Ureter (tissue), 1 donor: ENCODE data around the gene DKC1. TPM values are rescaled to one million over a fixed set of nuclear protein-coding genes. Genes with fewer than 3 reads are reported as not detected.
A peak's percentile ranks its signal among the peaks of the same experiment; 100 is the strongest.
"Not testable (repeated sequence)": the region's sequence is repeated elsewhere in the genome, so short reads cannot be mapped to it uniquely, and the experiment has no call there.

Experiments
- DNase-seq: peaks from one replicate; pipeline ENCODE4 v3.0.0-alpha.2; 2020; ENCODE audit warnings: low spot score
- total RNA-seq: library from RNA; stranded (reverse); gene quantifications from one replicate; pipeline ENCODE4 v1.2.4, GENCODE V29; 2023
- donor health status: DM: yes; HTN: yes; CAD: no.

DKC1 gene
- total RNA-seq, 1 donor from 2014 or later, result 73.8 TPM

DNA sequence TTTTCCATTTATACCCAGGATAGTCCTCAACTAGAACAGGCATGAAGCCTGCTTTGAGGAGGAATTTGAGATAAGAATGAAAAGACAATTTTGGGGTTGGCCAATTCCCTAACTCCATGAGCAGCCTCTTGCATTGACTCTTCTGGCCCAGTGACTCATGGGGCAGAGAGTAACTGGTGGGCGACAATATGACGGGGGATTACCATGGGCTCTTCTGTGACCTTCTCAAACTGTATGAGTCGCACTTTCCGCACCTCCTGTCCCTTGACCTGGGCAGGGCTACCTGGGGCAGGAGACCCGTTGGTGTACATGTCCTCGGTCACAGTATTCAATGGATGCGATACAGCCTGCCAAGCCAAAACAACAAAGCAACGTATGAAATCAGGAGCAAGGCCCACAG lies 29.3 kb downstream of the DKC1 start:
- no peak for DNase-seq

DNA sequence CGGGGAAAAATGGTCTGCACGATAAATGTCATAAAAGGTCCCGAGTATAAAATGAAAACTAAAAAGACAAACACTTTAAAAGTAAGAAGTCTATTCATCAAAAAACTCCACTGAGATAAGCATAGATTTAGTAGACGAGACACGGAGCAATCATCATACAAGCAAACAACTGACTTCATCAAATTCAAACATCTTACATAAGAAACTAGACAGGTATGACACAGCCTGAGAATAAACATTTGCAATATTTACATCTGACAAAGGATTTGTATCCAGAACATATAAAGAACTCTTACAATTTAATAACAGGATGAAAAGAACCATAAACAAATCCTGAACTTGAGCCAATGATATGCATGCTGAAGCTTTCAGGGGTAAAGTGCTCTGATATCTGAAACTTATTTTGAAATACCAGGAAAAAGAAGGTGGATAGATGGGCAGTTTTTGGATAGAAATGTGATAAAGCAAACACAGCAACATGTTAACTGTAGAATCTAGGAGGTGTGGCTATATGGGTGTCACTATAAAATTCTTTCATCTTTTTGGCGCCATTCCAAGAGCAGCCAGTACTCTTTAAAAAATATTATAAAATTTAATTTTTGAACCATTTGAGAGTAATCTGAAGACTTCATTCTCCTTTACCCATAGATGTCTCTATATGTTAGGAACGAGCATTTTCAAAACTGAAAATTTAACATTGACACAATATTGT lies 30.6 kb downstream of the DKC1 start:
- DNase-seq, result no peak

DNA sequence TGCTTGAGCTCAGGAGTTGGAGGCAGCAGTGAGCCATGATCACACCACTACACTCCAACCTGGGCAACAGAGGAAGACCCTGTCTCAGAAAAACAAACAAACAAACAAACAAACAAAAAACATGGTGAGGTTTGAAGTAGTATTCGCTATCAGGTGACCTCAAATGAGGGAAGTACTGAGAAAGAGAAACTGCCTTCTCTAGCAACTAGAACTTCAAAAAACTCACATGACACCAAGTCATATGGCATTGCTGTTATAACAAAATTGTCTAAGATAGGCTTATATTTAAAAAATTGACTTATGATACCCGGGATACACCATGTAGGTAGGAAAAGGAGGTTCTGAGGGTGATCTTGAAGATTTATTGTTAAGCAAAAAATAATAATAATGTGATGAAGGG lies 32.4 kb downstream of the DKC1 start:
- DNase-seq, result no peak

DNA sequence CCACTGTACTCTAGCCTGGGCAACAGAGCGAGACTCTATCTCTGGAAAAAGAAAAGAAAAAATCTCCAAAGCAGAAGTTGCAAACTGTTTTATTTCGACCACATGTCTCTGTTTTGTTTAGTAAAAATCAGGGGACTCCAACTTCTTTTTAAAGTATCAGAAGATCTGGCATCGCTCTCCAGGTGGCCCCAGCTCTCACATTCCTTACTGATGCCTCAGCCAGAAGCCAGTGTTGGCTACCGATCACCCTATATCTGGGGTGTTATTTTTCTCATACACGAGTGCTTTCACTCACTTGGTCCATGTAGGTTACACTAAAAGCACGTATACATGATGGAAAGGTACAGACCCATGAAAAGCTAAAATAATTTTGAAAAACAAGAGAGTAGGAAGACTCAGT lies 34.3 kb downstream of the DKC1 start:
- DNase-seq, result no peak

DNA sequence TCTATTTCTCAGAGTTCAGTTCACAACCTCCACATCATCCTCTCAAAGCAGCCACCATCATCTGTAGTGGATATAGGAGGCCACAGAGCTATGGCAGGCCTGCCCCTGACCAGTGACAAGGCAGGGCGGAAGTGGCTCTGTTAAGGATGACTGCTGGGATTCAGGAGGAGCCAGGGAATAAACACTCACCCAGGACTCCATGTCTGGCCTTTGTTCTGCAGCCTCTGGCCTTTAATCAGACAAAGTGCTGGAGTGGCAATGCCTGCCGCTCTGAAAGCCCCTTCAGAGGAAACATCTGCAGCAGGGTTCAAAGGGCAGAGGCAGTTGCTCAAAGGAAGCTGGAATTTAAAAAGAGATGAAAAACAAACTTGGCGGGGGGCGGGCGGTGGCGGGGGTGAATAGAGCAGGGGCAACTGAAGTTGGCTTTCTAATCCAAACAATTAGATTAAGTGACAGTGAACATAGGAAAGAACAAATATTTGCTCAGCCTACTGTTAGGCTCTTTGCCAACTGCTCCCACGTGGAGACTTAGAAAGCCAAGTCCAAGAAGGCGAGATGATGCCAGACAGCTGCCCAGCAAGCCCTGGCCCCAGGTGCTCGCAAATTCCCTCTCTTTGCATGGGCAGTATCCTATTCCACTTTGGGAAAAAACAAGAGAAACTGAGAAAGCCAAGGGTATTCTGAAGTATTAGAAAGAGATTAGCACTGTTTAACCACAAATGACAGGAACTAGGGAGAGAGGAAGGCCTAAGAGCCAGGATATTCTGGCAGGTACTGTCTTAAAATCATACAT lies 37.1 kb downstream of the DKC1 start:
- no peak for DNase-seq

DNA sequence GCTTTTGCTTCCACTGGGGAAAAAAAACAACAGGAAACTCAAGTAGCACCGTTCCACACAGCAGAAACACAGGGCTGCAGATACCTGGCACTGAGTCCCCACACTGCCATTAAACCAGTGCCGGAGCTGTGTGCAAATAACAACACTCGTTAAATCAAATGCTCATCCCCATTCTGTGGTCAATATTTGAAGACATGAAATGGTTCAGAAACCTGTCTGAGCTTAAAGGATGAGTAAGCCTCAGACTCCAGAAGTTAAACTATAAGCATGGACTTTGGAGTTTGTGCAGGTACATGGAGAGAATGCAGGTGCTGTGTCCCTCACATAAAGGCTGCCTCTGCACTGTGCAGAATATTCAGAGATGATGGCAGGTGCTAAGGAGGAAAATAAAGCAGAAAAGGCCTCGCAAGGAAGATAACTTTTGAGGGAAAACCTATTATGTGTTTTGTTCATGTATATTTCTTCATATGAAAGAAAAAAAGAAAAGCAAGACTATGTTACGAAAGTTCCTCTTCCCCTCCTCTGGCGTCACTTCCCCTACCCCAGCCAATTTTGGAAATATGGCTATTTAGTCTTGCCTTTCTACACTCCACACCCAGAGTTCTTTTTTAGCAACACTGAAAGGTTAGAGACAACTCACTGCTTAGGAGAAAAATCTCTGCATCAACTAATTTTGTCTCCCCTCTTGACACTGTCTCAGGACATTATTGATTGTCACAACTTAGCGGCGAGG lies 38.0 kb downstream of the DKC1 start:
- no peak for DNase-seq

DNA sequence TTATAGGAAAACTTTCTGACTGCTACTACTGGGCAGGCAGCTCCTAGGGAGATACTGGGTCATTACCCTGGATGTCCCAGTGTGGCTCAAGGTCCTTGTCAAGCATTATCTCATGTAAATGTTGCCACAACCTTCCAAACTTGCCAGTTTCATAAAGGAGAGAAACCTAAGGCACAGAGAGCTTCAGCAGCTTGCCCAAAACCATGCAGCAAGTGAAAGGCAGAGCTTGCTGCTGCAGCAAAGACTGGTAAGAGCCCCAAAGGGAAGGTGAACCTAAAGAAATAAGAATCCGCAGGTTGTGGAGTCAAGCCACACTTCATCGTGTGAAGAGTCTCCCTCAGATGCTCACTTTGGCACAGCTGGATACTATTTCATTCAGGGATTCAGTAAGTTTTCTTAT lies 40.3 kb downstream of the DKC1 start:
- no peak for DNase-seq

DNA sequence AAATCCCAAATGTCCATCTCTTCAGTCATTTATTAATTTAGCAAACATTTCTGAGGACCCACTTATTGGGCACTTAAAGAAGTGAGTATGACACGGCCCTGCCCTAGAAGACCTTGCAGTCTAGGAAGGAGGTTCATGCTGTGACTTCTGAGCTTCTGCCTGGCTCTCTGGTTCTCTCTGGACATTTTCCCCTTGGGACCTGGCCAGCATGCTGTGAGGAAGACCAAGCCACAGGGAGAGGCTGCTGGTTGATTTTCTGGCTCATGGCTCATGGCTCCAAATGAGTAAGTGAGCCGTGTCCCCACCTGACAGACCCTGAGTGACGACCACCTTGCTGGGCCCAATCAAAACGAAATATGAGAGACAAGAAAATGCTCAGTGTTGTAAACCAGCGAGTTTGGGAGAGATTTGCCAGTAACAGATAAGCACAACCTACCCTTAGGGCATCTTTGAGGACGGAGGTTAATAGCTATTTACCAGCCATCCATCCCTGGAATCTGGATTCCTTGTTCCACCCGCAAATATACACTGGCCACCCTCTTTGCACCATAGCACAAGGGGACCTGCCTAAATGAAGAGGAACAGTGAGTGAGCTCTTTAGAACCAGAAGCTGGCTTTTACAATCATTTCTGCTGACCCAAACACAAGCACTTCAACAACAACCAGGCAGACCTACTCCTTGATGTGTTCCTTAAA lies 41.7 kb downstream of the DKC1 start:
- no peak for DNase-seq

DNA sequence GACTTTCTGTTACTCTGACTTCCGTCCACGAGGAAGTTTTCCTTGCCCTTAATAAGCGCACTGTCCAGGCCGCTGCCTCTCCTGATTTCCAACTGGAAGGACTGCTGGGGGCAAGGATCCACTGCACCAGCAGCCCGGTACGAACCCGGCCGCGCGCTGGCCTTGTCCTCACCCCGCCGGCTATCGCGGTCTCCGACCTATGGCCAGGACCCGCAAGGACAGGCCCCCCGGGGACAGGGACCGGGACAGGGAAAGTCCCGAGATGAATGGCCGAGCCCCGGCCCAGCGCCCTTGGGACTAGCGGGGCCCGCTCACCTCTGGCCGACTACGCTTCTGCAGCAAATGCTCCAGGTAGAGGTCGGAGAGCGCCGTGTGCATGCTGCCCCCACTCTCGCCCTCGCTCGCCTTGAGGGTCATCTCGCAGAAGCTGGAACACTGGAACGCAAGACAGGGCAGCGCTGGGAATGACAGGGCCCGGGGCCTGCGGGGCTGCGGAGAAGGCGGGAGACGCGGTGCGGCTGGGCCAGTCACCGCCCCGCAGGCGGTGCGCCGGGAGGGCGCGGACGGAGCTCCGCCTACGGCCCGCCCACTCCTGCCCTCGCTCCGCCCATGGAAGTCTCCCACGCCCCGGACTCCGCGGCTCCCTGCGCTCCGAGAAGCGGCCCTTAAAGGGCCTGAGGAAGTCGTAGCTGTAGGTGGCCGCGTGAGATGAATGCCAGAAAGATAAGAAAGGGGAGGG lies 42.5 kb downstream of the DKC1 start, which contains the start of gene MPP1:
MPP1 (minus strand) TSS at position 529 of the 739 bp plus-strand sequence; CDS start at position 417, 112 bp downstream.
- peak; percentile 70 for DNase-seq

DNA sequence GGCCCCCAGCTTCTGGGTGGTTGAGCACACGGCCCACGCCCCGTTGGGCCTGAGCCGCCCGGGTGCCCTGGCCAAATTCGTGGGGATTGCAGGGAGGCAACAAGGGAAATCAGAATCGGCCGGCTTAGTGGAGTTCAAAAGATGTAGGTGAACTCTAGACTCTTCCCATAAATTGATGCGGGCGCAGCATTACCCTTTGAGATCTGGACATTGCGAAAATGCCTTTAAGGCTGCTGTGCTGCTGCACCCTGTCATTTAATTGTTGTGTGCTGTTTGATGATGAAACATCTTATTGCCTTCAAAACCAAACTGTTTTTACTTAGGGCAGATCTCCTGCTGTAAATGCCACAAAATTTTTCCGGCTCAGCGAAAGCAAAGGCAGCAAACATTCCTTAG lies 43.0 kb downstream of the DKC1 start:
- DNase-seq, result no peak

DNA sequence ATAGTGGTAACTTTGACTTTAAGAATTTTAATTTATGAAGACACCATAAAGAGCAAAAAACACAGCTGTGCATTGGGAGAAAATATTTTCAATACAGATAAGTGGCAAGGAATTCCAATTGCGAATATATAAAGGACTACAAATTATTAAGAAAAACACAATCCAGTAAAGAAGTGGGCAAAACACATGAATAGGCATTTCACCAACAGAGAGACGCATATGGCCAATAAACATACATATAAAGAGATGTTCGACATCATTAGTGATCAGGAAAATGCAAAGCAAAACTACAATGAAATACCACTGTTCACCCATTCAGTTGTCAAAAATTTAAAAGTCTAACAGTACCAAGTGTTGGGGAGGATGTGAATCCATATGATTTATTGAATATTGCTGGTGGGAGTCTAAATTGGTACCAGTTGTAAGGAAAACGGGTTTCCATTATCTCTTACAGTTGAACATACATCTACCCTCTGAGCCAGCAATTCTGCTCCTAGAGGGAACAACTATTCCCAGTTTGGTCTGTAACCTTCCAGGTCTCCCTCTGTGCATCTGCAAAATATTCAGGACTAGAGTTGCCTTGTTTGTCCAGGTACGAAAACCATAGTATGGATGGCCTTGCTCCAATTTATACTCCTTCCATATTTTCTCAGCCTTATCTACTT lies 44.3 kb downstream of the DKC1 start:
- DNase-seq, result no peak

DNA sequence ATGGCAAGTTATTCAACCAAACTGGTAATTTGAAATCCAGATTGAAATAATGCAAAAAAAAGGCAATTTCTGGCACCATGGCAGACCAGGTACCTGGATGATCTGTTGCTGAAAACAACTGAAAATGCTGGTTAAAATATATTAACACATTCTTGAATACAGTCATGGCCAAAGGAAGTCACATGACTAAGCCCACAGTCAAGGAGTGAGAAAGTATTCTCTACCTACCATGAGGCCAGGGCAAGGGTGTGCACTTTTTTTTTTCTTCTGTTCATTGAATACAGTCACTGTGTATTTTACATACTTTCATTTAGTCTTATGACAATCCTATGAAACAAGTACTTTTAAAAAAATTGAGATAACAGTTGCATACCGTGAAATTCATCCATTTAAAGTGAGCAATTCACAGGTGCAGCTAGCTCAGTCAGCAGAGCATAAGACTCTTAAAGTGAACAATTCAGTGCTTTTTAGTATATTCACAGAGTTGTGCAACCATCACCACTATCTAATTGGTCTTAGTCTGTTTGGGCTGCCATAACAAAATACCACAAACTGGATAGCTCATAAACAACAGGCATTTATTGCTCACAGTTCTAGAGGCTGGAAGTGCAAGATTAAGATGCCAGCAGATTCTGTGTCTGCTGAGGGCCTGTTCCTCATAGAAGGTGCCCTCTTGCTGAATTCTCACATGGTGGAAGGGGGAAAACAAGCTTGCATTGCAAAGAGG lies 47.4 kb downstream of the DKC1 start:
- DNase-seq, result no peak

DNA sequence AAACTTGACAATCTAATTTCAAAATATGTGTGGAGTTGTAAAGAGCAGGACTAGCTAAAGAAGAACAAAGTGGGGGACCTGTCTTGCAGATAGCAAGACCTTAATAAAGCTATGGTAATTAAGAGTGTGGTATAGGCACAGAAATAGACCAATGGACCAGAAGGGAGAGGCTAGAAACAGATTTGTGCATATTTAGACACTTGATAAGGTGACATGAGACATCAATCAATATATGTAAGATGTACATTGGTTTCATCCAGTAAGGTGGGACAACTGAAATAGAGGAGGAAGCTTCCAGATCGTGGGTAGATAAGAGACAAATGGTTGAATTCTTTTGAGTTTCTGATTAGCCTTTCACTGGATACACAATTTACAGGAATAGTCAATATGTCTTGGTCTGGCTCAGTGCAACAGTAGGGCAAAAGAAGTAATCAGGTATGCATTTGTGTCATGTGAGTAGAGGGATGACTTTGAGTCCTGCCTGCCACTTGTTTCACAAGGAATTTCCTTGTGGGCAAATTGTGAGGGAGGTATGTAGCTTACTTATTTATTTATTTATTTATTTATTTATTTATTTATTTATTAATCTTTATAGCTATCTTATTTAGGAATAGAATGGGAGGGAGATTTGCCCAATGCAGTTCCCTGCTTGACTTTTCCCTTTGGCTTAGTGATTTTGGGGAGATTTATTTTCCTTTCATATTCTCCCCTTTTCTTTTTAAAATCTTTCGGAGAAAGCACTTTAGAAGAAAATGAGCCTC lies 49.9 kb downstream of the DKC1 start:
- no peak for DNase-seq

DNA sequence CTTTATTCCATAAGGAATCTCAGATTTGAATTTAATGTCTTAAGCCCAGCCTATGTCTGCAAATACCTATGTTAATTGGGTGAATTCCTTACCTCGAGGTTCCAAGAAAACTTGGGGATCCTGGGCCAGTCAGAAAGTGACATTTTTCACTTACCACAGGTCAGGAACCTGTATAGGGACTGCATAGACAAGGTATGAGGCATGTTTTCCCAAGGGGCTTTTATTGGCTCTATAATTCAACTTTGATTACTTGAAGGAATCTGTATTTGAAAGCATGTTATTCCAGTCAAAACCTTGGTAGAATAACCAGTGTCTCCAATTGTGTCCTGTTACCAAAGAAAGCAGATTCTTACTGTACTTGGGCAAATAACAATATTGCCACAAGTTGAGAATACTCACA lies 51.1 kb downstream of the DKC1 start:
- DNase-seq, result no peak

DNA sequence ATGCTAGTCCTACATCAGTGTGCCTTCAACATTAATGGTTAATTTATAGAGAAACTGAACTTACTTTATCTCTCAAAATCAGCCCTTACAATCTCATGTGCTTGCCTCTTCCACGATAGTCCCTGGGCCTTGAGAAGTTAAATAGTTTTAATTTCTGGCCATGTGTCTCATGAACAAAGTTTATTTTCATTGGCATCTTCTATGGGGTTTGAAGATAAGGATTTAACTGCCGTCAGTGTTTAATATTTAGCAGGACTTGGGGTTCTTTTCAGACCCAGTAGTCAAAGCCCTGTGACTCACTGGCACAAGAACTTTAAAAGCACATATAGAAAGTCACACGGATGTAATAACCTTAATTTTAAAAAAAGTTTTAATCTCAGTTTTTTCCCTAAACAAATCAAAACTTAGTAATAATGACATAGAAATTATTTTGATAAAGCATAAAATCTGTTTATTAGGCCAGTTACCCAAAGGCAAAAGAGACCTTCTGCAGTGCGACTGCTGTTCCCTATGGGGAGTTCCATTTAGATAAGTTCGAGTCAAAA lies 52.7 kb downstream of the DKC1 start:
- no peak for DNase-seq

DNA sequence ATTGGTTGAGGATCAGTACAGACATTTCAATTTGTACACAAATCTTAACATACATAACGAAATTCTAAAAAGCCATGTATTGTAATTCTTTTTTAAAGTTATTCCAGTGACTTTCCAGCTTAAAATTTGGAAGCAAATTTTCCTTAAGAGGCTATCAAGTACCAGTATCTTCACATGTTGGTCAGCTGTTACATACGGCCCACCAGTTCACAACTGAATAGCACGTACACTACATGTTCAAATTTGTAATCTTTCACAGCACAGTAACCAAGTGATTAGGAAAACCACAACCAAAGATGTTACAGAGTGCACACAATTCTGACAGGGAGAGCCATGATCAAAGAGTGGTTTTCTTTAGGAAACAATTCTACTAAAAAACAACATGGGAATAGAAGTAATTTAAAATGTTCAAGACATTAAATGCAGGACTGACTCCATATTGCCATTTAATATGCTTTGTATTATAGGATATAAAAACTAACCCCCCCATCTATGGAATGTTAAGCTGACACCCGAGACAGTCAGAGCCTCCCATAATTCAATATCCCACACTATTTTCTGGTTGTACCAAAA lies 53.7 kb downstream of the DKC1 start:
- not testable (repeated sequence) for DNase-seq

DNA sequence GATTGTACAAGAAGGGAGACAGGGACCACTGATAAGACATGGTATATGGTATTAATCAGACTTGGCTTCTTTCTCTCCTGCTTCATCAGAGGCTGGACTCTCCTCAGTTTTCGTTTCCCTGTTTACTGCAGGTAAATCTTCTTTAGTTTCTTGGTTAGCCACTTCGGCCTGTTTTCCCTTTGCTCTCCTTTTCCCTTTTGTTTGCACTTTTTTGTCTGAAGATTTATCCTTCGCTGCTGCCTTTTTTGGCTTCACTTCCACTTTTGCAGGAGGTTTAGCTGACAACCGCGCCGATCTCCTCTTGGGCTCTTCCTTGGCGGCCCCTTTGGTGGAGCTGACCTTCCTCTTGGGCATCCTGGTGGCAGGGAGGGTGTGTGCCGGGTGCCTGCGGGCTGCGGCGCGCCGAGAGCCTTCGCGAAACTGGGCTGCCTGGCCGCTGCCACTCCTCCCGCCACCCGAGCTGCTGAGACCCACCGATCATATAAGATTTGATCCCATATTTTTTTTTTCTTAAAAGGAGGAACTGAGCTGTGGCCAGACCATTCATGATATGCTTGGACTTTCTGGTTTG lies 54.5 kb downstream of the DKC1 start:
- not testable (repeated sequence) for DNase-seq
